A673 (cell line): Measurements from ENCODE around the gene DAPK1.

Source experiments
- EZH2 ChIP-seq: fragments of 200-600 bp; sonication (generic); IDR thresholded peaks from 2 replicates; pipeline ENCODE4 v1.6.1; 2017; ENCODE audit warnings: borderline replicate concordance, low read depth, mild to moderate bottlenecking, mixed read lengths, antibody characterized with exemption, low read length; ENCODE audit not compliant: poor library complexity, severe bottlenecking
- TF ChIP-seq, protein P1 (sequence below): fragments of 300-800, 200-600 bp; sonication (generic); conservative IDR thresholded peaks from 2 replicates; pipeline ENCODE4 v1.5.1; 2017; ENCODE audit warnings: low read depth, mild to moderate bottlenecking, antibody characterized with exemption, low read length, moderate library complexity, mixed read lengths

DNA sequence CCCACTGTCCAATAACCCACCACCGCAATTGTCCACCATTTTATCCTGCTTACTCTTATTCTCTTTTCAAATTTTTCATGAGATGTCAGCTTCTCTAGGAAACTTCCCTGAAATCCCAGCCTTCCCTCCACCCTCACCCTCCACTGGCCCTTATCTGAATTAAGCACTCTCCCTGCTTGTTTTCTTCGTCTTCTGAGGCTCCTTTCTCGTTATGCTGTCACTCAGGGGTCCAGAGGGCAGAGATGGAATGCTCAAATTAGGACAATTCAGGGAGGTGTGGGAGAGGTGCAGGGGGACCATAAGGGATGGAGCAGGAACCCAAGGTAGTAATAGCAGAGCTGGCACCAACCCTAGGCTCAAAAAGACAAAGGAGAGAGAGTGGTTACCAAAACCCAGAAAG lies 5.0 kb upstream of the DAPK1 start:
- TF ChIP-seq, protein P1, sequence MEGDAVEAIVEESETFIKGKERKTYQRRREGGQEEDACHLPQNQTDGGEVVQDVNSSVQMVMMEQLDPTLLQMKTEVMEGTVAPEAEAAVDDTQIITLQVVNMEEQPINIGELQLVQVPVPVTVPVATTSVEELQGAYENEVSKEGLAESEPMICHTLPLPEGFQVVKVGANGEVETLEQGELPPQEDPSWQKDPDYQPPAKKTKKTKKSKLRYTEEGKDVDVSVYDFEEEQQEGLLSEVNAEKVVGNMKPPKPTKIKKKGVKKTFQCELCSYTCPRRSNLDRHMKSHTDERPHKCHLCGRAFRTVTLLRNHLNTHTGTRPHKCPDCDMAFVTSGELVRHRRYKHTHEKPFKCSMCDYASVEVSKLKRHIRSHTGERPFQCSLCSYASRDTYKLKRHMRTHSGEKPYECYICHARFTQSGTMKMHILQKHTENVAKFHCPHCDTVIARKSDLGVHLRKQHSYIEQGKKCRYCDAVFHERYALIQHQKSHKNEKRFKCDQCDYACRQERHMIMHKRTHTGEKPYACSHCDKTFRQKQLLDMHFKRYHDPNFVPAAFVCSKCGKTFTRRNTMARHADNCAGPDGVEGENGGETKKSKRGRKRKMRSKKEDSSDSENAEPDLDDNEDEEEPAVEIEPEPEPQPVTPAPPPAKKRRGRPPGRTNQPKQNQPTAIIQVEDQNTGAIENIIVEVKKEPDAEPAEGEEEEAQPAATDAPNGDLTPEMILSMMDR = no peak
- TF ChIP-seq EZH2 = no peak
